ENCODE data around the gene PDZK1.
"Not testable (repeated sequence)": the region's sequence is repeated elsewhere in the genome, so short reads cannot be mapped to it uniquely, and the experiment has no call there.

PDZK1 gene

DNA sequence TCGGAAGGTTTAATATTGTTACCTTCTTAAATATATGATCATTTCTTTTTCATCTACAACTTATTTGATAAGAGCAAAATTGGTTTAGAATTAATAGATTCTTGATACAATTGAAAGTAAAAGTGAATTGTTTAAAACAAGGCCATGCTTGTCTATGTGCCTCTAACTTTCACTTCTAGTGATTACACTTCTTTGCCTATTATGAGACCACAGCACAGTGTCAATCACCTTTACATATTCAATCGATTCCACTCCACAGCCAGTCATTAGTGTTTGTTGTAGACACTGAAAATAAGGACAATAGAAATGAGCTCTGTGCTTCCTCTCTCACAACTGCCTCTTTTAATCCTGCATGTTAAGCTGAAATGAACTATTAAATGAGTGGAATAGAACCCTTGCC is 65.3 kb downstream of the PDZK1 start:
- DNase-seq = not testable (repeated sequence)

GRCh38 chr1:145636237-145636636 is 70.9 kb downstream of the PDZK1 start:
- DNase-seq = not testable (repeated sequence)

DNA sequence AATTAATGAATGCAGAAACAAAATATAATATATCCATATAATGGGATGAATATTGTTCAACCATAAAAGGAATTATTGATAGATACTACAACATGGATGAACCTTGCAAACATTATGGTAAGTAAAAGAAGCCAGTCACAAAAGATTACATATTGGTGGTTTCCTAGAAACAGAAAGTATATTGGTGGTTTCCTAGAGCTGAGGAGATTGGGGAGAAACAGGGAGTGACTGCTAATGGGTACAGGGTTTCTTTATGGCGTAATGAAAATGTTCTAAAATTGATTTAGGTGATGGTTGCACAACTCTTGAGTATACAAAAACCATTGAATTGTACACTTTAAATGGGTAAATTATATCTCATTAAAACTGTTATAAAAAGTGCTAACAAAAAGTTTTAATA is 85.0 kb downstream of the PDZK1 start:
- not testable (repeated sequence) for DNase-seq

Data from DMS153 (cell line).